ENCODE results near the gene SHTN1. TPM values are rescaled to one million over a fixed set of nuclear protein-coding genes. Genes with fewer than 3 reads are reported as not detected.

Gene SHTN1
- total and polyA plus RNA-seq, 7 donors, result 0.17 to 3.2 (median 0.78) TPM

DNA sequence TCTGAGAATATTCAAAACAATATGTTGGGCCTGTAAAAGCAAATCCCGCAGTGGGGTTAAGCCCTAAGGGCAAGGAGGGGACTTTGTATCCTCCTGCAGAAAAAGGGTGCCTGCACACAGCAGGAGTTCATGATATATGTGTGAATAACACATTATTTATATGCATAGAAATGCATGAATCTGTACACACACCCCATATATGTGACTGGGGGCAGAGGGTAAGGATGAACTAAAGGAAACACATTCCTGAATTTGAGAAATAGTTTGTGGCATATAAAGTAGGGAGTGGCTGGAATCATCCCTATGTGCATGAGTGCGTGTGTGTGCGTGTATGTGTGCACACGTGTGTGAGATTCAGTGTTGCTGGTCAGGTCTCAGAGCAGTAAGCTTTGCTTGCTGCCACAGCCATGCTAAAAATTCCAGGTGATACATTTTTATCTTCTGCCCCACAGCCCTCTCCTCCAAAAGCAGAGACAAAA lies 136.8 kb downstream of the SHTN1 start:
- H3K27me3 ChIP-seq (ENCODE audit: insufficient read depth in 3 of 3, low read length in 2 of 3), result peaks cover 0 to 2% (median 0%) of the 10 kb centered on the region in 3 donors
- intact Hi-C loops (cut with DNase I), result no loop called here
- ATAC-seq (no peak), DNase-seq (no peak)
- 65 to 78% (median 69%) methylated on average over 4 of the region's 4 CpGs for WGBS, 3 donors
- no peak overlapping the region for H3K4me3 ChIP-seq
- no peaks in the 10 kb centered on the region for H3K36me3 ChIP-seq (ENCODE audit: insufficient read depth in 1 of 2, low read depth in 1 of 2)
- no peaks in the 10 kb centered on the region for H3K9me3 ChIP-seq
- TF ChIP-seq CTCF (IDR thresholded peaks at IDR 0.05), result no peak
- H3K27ac ChIP-seq, result no peak overlapping the region
- H3K4me1 ChIP-seq, result no peaks in the 10 kb centered on the region

DNA sequence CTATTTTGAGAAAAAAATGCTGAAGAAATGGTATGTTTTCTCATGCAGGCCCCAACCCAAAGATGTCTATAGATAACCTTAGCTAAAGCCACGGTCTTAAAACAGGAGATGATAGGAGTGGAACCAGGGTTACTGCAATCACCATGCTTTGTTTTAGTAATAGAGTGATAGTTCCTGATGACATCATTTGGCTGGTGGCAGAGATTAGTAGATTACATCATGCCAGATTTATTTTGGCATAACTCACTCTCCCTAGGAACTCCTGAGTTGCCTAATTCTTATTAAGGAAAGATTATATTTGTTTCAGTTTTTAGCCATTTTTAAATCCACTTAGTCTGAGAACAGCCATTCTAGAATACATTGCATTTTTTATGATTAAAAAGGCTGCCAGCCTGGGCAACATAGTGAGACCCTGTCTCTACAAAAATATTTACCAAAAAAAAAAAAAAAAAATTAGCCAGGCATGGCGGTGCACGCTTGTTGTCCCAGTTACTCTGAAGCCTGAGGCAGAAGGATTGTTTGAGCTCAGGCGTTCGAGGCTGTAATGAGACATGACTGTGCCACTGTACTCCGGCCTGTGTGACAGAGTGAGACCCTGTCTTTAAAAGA lies 137.9 kb downstream of the SHTN1 start:
- intact Hi-C loops (cut with DNase I), result no loop called here
- Histone ChIP-seq H3K27me3 (ENCODE audit: insufficient read depth in 3 of 3, low read length in 2 of 3) (peaks cover 0 to 2% (median 0%) of the 10 kb centered on the region in 3 donors), H3K4me3 (no peak overlapping the region), H3K9me3 (no peaks in the 10 kb centered on the region), H3K4me1 (no peaks in the 10 kb centered on the region), H3K36me3 (ENCODE audit: insufficient read depth in 1 of 2, low read depth in 1 of 2) (no peaks in the 10 kb centered on the region), H3K27ac (no peak overlapping the region)
- ATAC-seq, result no peak
- 54 to 69% (median 58%) methylated on average over 6 of the region's 6 CpGs for whole genome bisulfite sequencing, 3 donors
- no peak for TF ChIP-seq CTCF (IDR thresholded peaks at IDR 0.05)
- no peak for DNase-seq

DNA sequence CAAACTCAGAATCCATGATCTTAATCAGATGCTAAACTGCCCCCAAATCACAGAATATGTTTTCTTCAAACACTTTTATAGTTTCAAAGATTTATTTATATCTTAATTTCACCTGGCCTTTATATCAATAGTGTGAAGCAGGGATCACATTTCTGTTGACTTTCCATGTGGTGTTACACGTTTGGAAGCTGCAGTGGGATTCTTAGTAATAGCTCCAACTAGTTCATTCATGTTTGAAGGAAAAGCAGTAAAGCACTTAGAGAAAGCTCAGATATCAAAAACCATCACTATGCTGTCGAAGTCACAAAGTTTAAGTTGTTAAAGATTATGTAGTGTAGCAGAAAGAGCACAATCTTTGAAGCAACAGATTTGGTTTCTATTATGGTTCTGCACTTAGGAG lies 138.9 kb downstream of the SHTN1 start:
- H3K9me3 ChIP-seq, result no peaks in the 10 kb centered on the region
- no peak overlapping the region for H3K27ac ChIP-seq
- H3K4me1 ChIP-seq, result no peaks in the 10 kb centered on the region
- no peak for DNase-seq
- peaks cover 0 to 2% (median 0%) of the 10 kb centered on the region in 3 donors for H3K27me3 ChIP-seq (ENCODE audit: insufficient read depth in 3 of 3, low read length in 2 of 3)
- no peak overlapping the region for H3K4me3 ChIP-seq
- 51 to 59% (median 57%) methylated on average over 2 of the region's 2 CpGs for WGBS, 3 donors
- no peaks in the 10 kb centered on the region for H3K36me3 ChIP-seq (ENCODE audit: insufficient read depth in 1 of 2, low read depth in 1 of 2)
- intact Hi-C loops (cut with DNase I), result no loop called here
- TF ChIP-seq CTCF (IDR thresholded peaks at IDR 0.05), result no peak
- no peak for ATAC-seq

- Histone ChIP-seq H3K36me3 (ENCODE audit: insufficient read depth in 1 of 2, low read depth in 1 of 2) (no peaks in the 10 kb centered on the region), H3K9me3 (no peaks in the 10 kb centered on the region), H3K4me3 (no peak overlapping the region), H3K27ac (no peak overlapping the region), H3K27me3 (ENCODE audit: insufficient read depth in 3 of 3, low read length in 2 of 3) (peaks cover 0 to 2% (median 0%) of the 10 kb centered on the region in 3 donors), H3K4me1 (no peaks in the 10 kb centered on the region)
- TF ChIP-seq CTCF (IDR thresholded peaks at IDR 0.05), result no peak
- no peak for ATAC-seq
- intact Hi-C loops (cut with DNase I), result no loop called here
- WGBS, 3 donors, result 87 to 96% (median 92%) methylated on average over 4 of the region's 4 CpGs
- DNase-seq, result no peak
Observed at GRCh38 chr10:116864436-116864835, 140.6 kb downstream of the SHTN1 start.

- no peak for ATAC-seq
- H3K4me3 ChIP-seq, result no peak overlapping the region
- no peak for DNase-seq
- H3K9me3 ChIP-seq, result peaks cover 6% of the 10 kb centered on the region
- 60 to 83% (median 79%) methylated on average over 2 of the region's 2 CpGs for WGBS, 3 donors
- H3K27me3 ChIP-seq (ENCODE audit: insufficient read depth in 3 of 3, low read length in 2 of 3), result peaks cover 0 to 2% (median 0%) of the 10 kb centered on the region in 3 donors
- no peak for TF ChIP-seq CTCF (IDR thresholded peaks at IDR 0.05)
- intact Hi-C loops (cut with DNase I), result no loop called here
- H3K36me3 ChIP-seq (ENCODE audit: insufficient read depth in 1 of 2, low read depth in 1 of 2), result no peaks in the 10 kb centered on the region
- H3K4me1 ChIP-seq, result no peaks in the 10 kb centered on the region
- H3K27ac ChIP-seq, result no peak overlapping the region
Observed at GRCh38 chr10:116861796-116862195, 143.2 kb downstream of the SHTN1 start.
